Neural progenitor cell (in vitro differentiated cells): ENCODE measurements around the gene MYOZ1.
"Not testable (repeated sequence)": the region's sequence is repeated elsewhere in the genome, so short reads cannot be mapped to it uniquely, and the experiment has no call there.

Experiments used
- EZH2 ChIP-seq: fragments of 200-600 bp; sonication (generic); IDR thresholded peaks from 2 replicates; pipeline ENCODE4 v1.6.1; 2017; ENCODE audit warnings: antibody characterized with exemption, mild to moderate bottlenecking, moderate library complexity
- TF ChIP-seq, protein P1 (sequence below): fragments of 200-600 bp; sonication (generic); IDR thresholded peaks from 2 replicates; pipeline ENCODE4 v1.5.1; 2017; ENCODE audit warnings: antibody characterized with exemption, mild to moderate bottlenecking

DNA sequence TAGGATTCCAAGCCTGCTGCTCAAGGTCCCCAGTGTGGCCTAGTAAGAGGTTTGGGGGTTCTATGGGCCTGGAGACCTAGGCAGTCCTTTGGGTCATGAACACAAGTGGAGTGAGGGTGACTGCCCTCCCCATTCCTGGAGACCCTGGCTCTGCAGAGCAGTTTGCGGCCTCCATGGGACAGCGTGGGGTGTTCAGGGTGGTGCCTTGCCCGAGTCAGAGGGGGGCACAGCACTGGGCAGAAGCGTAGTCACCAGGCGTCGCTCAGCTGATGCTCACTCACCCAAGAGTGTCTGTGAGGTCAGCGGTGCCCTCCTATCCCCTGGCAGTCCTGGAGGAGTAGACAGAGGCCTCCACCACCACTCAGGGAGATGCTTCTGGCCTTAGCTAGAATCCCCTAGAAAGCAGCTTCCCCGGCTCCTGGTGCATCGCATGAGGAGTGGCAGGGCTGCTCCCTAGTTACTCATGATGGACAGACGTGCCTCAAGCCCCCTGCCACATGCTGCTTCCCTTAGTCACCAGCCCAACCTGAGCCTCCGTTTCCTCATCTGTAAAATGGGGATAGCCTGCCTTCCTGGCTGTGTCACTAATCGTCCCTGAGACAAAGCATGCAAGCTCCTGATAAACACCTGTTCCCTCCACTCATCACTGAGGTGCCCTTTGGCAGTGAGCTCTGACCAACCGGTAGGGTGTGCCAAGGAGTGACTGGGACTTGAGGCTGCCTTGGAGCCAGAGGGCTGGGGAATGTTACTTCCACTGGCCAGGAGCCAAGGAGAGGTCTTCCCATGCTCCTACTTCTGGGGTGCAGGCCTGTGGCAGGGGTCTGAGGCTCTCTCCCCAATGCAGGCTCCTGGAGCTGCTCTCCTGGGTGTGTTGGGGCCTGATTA, 23.1 kb upstream of the MYOZ1 start:
- TF ChIP-seq, protein P1, sequence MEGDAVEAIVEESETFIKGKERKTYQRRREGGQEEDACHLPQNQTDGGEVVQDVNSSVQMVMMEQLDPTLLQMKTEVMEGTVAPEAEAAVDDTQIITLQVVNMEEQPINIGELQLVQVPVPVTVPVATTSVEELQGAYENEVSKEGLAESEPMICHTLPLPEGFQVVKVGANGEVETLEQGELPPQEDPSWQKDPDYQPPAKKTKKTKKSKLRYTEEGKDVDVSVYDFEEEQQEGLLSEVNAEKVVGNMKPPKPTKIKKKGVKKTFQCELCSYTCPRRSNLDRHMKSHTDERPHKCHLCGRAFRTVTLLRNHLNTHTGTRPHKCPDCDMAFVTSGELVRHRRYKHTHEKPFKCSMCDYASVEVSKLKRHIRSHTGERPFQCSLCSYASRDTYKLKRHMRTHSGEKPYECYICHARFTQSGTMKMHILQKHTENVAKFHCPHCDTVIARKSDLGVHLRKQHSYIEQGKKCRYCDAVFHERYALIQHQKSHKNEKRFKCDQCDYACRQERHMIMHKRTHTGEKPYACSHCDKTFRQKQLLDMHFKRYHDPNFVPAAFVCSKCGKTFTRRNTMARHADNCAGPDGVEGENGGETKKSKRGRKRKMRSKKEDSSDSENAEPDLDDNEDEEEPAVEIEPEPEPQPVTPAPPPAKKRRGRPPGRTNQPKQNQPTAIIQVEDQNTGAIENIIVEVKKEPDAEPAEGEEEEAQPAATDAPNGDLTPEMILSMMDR: not testable (repeated sequence)
- not testable (repeated sequence) for TF ChIP-seq EZH2
